Stimulated activated CD4-positive, alpha-beta T cell treated with anti-CD3 and anti-CD28 coated beads, Interleukin-2, amount 100 ng/mL, for 24 hours (primary cell): ENCODE measurements around the gene NPEPL1.
"Not testable (repeated sequence)": the region's sequence is repeated elsewhere in the genome, so short reads cannot be mapped to it uniquely, and the experiment has no call there.

ENCODE experiments used
- DNase-seq, 2 donors: peaks; one replicate each; pipeline ENCODE4 v3.0.0-alpha.2; 2020

Gene NPEPL1, protein sequence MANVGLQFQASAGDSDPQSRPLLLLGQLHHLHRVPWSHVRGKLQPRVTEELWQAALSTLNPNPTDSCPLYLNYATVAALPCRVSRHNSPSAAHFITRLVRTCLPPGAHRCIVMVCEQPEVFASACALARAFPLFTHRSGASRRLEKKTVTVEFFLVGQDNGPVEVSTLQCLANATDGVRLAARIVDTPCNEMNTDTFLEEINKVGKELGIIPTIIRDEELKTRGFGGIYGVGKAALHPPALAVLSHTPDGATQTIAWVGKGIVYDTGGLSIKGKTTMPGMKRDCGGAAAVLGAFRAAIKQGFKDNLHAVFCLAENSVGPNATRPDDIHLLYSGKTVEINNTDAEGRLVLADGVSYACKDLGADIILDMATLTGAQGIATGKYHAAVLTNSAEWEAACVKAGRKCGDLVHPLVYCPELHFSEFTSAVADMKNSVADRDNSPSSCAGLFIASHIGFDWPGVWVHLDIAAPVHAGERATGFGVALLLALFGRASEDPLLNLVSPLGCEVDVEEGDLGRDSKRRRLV

DNA sequence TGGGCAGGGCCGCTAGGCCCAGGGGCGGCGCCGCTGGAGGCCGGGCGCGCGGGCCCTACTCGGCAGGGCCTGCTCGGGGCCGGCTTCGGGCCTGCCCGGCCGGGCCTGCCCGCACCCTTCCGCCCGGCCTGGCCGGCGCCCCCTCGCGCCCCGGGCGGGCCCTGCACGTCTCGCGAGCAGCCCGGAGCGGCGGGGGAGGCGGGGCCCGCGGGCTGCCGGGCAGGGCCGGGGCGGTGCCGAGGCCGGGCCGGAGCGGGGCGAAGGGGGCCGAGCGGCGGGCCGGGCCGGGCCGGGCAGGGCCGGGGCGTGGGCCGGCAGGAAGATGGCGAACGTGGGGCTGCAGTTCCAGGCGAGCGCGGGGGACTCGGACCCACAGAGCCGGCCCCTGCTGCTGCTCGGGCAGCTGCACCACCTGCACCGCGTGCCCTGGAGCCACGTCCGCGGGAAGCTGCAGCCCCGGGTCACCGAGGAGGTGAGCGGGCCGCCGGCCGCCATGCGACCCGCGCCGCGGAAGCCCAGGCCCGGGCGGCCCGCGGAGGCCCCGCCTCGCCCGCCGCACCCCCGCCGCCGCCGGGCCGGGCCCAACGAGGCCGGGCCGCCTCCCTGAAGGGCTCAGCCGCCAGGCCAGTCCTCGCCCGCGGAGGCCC lies at the start of gene NPEPL1:
TSS of gene NPEPL1 (plus strand) at position 222 of the 647 bp plus-strand sequence. CDS start at position 323, 101 bp downstream.
- DNase-seq, result peak; percentile 69 to 76

DNA sequence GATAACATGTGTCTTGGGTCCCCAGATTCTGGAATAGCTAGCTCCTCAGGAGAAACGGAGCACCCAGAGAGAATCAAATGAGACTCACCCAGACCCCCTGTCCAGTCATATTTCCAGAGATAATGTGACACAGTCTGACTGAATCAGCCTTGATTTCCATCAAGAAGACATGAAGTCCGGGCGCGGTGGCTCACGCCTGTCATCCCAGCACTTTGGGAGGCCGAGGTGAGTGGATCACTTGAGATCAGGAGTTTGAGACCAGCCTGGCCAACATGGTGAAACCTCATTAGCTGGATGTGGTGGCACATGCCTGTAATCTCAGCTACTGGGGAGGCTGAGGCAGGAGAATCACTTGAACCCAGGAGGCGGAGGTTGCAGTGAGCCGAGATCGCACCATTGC lies 49.7 kb upstream of the NPEPL1 start:
- DNase-seq, result not testable (repeated sequence)

DNA sequence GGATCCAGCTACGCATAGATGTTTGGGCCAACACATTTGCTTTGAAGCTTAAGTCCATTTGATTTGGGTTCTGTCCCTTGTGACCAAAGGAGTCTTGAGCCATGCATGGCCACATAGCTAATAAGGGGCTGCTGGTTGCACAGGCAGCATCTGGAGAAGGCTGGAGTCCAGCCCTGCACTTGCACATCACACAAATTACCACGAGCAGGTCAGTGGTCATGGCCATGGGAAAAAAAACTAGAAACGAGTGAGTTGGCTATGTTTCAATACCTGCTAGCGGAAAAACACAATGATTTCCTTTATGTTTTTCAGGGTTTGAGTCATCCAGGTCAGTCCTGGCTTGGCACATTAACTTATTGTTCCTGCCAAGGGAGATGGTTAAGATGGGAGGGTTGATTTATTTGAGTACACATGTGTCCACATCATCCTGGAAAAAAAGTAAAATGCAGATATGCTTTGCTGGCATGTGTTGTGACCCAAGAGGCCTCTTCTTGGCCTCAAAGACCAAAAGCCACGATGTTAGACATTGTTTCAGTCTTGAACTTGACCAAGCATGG lies 47.1 kb upstream of the NPEPL1 start:
- peak in 1 of 2 donors; percentile 11 for DNase-seq

DNA sequence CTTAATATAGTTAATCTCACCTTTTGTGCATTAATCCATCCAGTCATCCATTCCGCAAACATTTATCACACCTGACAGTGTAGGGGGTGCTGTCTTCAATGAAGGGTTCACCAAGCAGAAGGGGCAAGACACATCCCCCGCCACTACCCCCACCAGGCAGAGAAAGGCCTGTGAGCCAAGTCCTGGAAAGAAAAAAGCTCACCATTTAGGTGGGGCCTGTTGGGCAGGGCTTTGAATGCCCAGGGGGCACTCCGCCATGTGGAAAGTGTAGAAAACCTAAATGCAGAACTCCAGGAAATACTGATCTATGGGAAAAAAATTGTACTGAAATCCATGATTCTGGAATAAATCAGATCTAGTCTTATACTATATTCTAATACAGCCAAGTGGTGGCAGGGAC lies 46.3 kb upstream of the NPEPL1 start:
- DNase-seq, result peak in 1 of 2 donors; percentile 13

DNA sequence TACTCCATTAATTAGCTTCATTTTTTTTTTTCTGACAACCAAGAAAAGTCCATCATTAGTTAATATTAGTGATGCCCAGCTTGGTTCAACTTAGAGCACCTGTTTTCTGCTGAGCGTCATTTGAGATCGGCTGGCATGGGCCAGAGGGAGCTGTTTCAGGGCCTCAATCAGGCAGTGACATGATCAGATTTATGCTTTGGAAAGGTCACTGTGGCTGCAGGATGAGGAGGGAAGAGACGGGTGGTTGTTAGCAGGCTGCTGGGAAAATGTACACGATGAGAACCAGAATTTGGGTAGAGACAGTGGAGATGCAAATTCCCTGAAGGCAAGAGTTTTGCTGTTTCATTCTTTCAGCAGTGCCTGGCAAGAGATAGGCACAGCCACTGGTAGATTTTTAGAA lies 45.9 kb upstream of the NPEPL1 start:
- DNase-seq, result no peak

DNA sequence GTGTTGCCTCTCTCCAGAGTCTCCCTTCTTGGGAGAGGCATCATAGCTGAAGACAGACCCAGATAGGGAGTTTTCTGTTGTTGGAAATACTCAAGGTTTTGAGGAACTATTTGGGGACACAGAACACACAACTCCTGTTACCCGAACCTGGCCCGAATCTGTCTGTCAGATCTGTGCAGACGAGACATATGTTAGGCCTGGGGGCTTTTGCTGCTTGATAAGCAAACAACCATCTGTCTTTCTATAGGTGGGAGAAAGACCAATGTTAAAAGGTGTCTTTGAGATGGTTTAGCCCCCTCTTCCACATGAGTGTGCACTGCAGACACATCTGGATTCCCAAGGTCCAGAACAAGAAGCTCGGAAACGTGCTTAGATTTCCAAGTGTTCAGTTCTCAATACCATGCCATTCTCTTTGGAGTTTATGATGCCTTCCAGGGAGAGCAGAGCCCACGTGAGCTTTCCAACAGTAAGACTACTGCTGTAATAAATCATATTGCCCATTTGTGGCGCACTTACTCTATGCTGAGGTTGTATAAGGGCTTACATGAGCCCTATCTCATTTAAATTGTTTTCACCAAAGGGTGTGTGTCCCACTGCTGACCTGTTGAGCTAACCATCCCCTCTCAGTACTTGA lies 45.3 kb upstream of the NPEPL1 start:
- DNase-seq, result peak in 1 of 2 donors; percentile 3

DNA sequence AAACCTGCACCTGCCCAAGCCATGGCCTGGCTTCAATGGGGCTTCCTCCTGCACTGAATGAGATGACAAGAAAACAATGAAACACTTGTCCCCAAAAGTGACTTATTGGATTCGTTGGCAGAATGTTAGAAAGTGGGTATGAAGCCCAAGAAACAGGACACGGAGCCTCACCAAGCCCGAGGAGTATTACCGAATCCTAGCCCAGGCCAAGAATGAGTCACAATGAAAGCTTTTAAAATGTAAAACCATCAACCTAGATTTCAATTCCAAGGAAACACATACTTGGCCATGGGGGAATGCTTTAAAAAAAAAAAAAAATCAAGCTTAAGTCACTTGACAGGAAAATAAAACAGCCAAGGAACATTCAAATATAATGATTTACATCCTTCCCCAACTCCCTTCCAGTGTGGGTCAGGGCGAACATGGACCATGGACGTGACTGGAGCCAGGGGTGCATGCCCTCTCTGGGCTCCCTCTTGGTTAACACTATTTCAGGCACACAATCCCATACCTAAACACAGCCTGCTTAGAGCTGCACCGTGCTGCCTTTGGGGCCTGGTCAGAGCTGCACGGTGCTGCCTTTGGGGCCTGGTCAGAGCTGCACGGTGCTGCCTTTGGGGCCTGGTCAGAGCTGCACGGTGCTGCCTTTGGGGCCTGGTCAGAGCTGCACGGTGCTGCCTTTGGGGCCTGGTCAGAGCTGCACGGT lies 44.7 kb upstream of the NPEPL1 start:
- DNase-seq, result peak in 1 of 2 donors; percentile 10

DNA sequence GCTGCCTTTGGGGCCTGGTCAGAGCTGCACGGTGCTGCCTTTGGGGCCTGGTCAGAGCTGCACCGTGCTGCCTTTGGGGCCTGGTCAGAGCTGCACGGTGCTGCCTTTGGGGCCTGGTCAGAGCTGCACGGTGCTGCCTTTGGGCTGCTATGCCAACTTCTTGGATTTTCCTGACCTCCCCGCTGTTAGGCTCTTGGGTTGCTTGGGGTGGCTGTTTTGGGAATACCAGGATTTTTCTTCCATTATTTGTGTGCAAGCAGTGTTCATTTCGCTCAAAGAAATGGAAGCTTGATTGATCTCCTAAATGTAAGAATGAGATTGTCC lies 44.1 kb upstream of the NPEPL1 start:
- DNase-seq, result peak in 1 of 2 donors; percentile 8

DNA sequence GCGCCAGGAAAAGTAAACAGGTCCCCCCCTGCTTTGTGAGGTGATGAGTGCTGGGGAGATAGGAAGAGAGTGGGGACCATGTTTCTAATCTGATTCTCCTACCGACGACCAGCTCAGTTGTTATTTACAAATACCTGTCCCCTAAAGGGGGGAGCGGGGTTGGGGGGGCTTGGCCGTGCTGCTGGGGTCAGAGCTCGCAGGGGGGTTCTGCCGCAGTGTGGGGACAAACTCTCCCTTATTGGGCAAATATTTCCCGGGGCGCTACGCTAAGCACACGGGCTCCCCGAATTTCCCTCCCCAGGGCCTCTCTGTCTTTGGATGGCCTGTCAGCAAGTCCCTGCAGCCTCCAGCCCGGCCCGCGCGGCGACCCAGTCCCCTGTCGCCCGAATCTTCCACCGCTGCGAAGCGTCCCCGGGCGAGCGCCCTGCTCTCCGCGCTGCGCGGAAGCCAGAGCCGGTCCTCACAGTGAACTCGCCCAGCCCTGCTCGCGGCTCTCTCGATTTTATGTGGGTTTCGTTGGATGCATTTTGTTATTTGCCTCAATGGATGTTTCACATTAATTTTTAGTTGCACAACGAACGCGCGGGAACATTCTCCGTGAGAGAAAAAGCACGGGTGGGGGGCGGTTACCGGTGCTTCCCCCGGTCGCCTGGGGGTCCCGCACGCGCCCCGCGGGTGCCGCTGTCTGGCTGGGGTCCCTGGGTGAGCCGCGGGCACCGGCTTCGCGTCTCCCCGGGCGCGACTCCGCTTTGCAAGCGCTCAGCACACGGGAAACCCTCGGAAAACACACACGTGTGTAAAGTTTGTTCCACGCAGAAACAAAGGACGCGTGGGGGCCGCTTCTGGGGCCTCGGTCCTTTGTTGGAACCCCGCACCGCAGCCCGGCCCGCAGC lies 43.1 kb upstream of the NPEPL1 start:
- DNase-seq, result peak; percentile 50 to 55

DNA sequence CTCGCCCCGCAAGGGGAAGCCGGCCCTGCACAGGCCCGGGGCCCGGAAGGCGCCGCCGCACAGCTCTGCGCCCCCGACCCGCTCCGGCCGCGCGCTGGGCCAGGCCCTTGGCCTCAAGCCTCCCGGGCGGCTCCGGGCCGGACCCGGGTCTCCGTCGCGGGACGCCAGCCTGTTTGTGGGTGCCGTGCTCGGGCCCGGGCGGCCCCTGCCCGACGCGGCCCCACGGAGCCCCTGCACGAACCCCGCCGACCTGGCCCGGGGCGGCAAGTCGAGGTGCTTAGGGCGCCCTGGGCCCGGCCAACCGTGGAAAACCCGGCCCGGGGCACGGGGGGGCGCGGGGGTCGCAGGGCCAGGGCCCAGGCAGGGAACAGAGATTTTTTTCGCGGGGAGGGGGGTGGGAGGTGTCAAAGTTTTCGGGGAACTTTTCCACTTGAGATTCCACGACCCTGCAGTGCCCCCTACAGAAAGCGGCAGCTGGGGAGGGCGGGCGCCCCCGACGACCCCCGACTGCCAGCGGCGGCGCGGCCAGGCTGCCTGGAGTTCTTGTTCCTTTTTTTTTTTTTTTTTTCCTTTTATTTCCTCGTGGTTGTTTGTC lies 42.3 kb upstream of the NPEPL1 start:
- DNase-seq, result peak; percentile 54

DNA sequence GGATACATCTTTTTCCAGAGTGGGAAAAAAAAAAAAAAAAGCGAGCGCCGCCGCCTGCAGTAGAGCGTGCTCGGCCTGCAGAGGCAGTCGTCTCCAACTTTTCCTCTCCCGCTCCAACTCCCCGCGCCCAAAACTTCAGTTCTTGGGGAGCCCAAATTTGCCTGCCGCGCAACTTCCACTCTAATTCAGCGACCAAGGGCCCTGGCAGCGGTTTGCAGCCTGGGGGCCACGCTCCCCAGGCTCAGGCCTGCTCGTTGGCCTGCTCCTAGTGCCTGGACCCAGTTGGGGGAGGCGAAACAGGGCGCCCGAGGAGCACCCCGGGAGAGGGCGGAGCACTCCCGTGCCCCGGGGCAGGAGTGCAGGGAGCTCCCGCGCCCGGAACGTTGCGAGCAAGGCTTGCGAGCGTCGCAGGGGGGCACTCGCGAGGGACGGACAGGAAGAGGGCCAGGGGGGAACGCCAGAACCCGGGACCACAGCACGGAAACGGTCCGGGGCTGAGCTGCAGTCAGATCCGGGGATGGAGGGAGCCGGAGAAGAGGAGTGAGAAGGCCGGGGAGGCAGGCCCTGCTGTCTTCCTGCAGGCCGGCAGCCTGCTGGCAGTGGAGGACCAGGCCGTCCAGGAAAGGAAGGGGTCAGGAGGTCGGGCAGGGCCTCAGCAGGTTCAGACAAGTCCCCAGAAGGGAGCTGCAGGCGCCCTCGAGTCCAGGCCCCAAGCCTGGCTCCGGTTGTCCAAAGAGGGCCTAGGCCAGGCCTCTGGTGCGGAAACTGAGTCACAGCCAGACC lies 41.6 kb upstream of the NPEPL1 start, which contains the start of gene STX16:
TSS of gene STX16 (plus strand) at position 508 of the 783 bp plus-strand sequence. CDS start 724 bp downstream, outside the sequence.
- peak; percentile 90 for DNase-seq

DNA sequence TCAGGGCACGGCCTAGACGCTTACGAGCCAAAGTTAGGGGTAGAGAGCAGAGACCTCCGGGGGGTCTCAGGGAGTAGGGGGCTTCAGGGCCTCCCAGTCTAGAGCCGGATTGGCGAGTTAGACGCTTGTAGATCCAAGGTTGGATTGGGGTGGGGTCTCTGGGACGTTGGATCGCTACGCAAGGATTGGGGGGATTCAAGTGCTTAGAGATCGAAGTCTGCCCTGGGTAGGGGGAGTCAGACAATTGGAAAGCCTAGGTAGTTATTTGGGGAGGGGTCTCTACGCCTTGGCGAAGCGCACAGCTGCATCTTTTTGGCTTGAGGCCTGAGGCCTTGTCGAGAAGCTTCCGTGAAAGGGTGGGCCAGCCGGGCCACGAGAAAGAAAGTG lies 41.0 kb upstream of the NPEPL1 start:
- no peak for DNase-seq

DNA sequence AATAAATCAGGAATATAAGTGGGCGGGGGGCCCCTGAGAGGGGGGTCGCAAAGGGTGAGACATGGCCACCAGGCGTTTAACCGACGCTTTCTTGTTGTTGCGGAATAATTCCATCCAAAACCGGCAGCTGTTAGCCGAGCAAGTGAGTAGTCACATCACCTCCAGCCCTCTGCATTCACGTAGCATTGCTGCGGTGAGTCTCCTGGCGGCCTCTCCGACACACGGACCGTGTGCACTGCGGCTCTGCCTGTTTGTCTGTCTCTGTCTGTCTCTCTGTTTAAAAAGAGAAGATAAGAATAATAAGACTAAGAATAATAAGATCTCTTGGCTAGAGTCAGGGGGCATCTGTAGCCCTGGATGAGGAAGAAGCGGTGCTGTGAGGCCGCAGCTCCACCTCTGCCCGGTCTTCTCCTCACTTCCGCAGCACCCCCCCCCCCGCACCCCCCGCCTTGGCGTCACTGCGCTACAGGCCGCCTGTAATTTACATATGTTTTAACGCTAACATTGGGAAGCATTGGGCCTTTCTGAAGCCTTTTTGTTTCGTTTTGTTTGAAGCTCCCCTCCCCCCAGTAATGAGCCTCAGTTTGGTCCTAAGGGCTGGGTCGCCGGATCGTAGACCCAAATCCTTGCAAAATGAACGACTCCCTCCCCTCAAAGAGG lies 40.5 kb upstream of the NPEPL1 start:
- DNase-seq, result peak; percentile 52 to 61

DNA sequence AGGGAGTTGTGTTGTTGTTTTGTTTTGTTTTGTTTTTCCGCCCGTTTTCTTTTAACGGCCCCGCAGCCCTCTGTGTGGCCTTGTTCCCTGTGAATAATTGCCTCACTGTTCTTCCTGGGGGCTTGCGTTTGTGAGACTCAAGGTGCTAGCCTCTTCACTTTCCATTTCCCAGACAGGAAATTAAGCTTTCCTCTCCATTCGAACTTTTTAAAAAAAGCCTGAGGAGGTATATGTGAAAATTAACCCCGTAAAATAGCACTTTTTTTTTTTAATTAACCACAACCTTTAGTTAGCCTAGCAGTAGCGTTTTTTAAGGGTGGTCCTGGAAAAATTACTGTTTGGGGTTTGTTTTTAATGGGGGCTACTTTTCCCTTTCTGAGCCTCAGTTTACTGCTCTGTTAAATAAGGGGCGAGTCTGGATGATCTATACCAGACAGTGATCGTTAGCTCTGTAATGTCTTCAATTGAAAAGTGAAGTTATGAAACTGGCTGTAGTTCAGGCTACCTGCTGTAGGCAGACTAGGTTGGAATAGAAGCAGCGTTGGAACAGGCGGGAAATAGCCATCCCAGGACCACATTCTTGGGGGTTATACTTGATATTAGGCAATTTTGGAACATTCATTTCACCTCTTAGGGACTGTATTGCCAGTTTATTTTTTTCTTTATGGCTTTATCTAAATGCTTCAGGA lies 39.9 kb upstream of the NPEPL1 start:
- no peak for DNase-seq

DNA sequence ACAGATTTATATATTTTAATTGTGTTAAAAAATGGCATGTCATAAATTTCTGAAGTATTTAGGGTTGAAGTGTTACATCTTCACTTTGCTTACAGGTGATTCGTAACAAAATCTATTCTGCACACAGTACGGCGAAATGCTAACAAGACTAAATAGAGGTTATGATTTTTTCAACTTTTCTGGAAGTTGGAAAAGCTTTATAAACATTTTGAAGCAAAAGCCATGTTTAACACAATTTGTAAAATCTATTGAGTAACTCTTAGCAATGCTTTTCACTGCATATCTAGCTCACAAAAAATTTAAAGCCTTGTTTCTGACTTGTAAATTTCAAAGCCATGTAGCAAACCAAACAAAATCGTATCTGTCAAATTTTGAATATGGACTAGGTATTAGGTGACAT lies 38.3 kb upstream of the NPEPL1 start:
- no peak for DNase-seq

DNA sequence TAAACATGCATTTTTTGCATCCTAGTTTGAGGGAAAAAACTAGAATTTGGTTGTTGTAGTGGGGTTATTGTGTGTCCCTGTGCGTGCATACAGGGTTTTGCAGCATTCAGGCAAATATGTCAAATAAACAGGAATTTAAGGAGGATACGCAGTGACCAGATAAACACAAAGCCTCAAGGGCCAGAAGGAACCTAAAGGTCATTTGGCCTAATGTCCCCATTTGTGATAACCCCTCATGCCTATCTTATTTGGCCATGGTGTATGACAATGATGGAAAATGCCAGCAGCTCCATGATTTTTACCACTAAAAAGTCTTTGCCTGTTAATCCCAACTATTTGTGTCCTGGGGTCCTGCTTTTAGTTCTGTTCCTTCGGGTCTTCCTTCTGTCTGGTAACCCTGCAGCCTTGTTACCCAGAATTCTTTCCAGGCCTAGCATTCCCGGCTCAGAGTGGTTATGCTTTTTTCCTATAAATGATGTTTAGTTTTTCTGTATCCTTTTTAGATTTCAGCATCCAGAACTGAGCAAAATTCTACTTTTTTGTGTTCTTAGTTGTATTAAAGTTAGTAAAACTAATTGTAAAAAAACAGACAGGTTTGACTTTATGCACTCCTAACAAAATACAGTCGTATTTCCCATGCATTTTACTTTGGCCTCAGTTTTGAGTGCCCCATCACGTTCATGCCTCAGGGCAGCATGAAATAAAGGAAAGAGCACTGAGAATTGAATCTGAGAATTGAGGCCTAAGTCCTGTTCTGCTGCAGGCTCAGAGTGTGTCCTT lies 37.1 kb upstream of the NPEPL1 start:
- DNase-seq, result no peak

DNA sequence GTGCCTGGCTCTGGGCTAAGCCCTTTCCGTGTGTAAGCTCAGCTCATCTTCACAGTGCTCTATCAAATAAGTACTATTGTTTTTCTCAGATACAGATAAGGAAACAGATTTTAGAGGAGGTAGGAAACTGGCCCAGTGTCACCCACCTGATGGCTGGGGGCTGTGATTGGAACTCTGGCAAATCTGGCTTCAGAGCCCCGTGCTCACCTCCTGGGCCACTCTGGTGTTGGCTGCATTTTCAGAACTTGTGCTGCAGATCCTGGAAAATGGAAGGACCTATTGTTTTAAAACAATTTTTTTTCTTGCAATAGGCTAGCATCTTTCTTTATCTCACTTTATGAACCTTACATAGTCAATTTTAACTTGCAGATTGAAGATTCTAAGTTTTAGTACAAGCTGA lies 35.8 kb upstream of the NPEPL1 start:
- DNase-seq, result no peak

DNA sequence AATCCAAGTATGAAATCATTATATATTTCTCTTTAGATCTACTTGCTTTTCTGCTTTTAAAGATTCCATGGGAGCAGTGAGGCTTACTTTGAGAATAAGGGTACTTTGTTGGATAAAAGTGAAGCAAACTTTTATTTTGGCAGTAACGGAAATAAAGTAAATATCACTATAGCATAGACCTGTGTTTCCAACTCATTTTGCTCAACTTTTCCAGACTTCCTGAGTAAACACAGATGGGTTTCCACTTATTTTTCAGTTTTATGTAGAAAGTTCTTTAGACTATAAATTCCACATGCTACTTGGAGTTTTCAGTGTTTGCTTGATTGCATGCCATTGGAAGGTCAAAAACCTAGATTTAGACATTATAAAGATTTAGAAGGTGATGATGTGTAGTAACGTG lies 35.3 kb upstream of the NPEPL1 start:
- DNase-seq, result no peak
